Psoas muscle (tissue), 8 donors: ENCODE data around the gene ARHGAP24. TPM values are rescaled to one million over a fixed set of nuclear protein-coding genes. Genes with fewer than 3 reads are reported as not detected.

Experiments used
- ATAC-seq, 4 donors: fragments of 200-7000 bp; cut with Tn5 transposase; one replicate each; pipeline ENCODE4 v1.9.1; 2020; ENCODE audit warnings: moderate library complexity in 3 of 4, mild to moderate bottlenecking in 2 of 4
- DNase-seq, 2 donors: peaks; one replicate each; pipeline ENCODE4 v3.0.0-alpha.2; 2020
- H3K27ac ChIP-seq: fragments of 200-600 bp; one replicate; pipeline ENCODE4 v1.8.0; 2022
- H3K27me3 ChIP-seq, 3 donors: fragments of 200-600 bp in 1 of 3; one replicate each; pipeline versions ENCODE4 v1.6.1 to v1.8.0; 2013 to 2022; ENCODE audit warnings: low read length in 2 of 3, mild to moderate bottlenecking in 2 of 3, moderate library complexity in 1 of 3; ENCODE audit not compliant: insufficient read depth in 3 of 3
- H3K36me3 ChIP-seq, 2 donors: fragments of 200-600 bp in 1 of 2; one replicate each; pipeline versions ENCODE4 v1.6.1 to v1.8.0; 2013 to 2022; ENCODE audit warnings: low read depth in 1 of 2, mild to moderate bottlenecking in 1 of 2, moderate library complexity in 1 of 2; ENCODE audit not compliant: insufficient read depth in 1 of 2
- H3K4me1 ChIP-seq: fragments of 200-600 bp; one replicate; pipeline ENCODE4 v1.8.0; 2022
- H3K4me3 ChIP-seq: fragments of 200-600 bp; one replicate; pipeline ENCODE4 v1.8.0; 2022; ENCODE audit warnings: mild to moderate bottlenecking
- H3K9me3 ChIP-seq: fragments of 200-600 bp; one replicate; pipeline ENCODE4 v1.8.0; 2022
- WGBS, 3 donors: extraction: QIAGEN DNeasy Blood & Tissue Kit; methylation state at CpG; one replicate each; pipeline versions ENCODE4 v1.1.6 to v1.1.7; 2013; 5-methylcytosine and 5-hydroxymethylcytosine counted together
- intact Hi-C, 2 donors: fragments of 100-400 bp; cut with DNase I; formaldehyde crosslinking; loops; one replicate each; pipeline versions ENCODE4 v1.11.0 to v1.14.2; 2022
- polyA plus RNA-seq, 3 donors: library from polyadenylated mRNA; stranded (reverse); fragments of 200-250 nt; gene quantifications; one replicate each; pipeline ENCODE4 v1.2.3, GENCODE V29; 2013
- total RNA-seq, 4 donors: library from RNA; stranded (reverse); fragmentation: NEBNext Ultra II Directional in 2 of 4; extraction: Animal tissue kit (Norgen Biotek cat#: 25700) in 2 of 4; gene quantifications; one replicate each; pipeline versions ENCODE4 v1.2.1 to v1.2.4, GENCODE V29; 2021 to 2023
- TF ChIP-seq, protein P1 (sequence below): fragments of 200-600 bp; IDR thresholded peaks from one replicate; pipeline ENCODE4 v1.8.0; 2022; ENCODE audit warnings: antibody characterized with exemption
- donor health status: healthy with polysubstance abuse.
- donor health status: DM: no; HTN: no; CAD: no; lungs with moderate emphysema.
- donor health status: Bipolar disorder and iron deficiency.
- donor health status: healthy.
- donor health status: DM: yes; HTN: yes; CAD: no.
- donor health status: DM: no; HTN: no; CAD: no.
- donor health status: DM: no; HTN: no; CAD: no.
- donor health status: DM: yes; HTN: yes; CAD: no.

ARHGAP24 gene
- total and polyA plus RNA-seq, 7 donors = 2.3 to 25.7 (median 4.6) TPM

- Histone ChIP-seq H3K4me3 (no peak overlapping the region), H3K36me3 (no peaks in the 10 kb centered on the region), H3K9me3 (no peaks in the 10 kb centered on the region), H3K27me3 (no peaks in the 10 kb centered on the region), H3K27ac (no peak overlapping the region), H3K4me1 (no peaks in the 10 kb centered on the region)
- 52 to 65% (median 61%) methylated on average over 2 of the region's 2 CpGs for WGBS, 3 donors
- ATAC-seq = no peak
- TF ChIP-seq, protein P1, sequence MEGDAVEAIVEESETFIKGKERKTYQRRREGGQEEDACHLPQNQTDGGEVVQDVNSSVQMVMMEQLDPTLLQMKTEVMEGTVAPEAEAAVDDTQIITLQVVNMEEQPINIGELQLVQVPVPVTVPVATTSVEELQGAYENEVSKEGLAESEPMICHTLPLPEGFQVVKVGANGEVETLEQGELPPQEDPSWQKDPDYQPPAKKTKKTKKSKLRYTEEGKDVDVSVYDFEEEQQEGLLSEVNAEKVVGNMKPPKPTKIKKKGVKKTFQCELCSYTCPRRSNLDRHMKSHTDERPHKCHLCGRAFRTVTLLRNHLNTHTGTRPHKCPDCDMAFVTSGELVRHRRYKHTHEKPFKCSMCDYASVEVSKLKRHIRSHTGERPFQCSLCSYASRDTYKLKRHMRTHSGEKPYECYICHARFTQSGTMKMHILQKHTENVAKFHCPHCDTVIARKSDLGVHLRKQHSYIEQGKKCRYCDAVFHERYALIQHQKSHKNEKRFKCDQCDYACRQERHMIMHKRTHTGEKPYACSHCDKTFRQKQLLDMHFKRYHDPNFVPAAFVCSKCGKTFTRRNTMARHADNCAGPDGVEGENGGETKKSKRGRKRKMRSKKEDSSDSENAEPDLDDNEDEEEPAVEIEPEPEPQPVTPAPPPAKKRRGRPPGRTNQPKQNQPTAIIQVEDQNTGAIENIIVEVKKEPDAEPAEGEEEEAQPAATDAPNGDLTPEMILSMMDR = no peak
- DNase-seq = no peak
- intact Hi-C loops = no loop called here
Measured at GRCh38 chr4:85446141-85446861, 28.6 kb upstream of the ARHGAP24 start.

DNA sequence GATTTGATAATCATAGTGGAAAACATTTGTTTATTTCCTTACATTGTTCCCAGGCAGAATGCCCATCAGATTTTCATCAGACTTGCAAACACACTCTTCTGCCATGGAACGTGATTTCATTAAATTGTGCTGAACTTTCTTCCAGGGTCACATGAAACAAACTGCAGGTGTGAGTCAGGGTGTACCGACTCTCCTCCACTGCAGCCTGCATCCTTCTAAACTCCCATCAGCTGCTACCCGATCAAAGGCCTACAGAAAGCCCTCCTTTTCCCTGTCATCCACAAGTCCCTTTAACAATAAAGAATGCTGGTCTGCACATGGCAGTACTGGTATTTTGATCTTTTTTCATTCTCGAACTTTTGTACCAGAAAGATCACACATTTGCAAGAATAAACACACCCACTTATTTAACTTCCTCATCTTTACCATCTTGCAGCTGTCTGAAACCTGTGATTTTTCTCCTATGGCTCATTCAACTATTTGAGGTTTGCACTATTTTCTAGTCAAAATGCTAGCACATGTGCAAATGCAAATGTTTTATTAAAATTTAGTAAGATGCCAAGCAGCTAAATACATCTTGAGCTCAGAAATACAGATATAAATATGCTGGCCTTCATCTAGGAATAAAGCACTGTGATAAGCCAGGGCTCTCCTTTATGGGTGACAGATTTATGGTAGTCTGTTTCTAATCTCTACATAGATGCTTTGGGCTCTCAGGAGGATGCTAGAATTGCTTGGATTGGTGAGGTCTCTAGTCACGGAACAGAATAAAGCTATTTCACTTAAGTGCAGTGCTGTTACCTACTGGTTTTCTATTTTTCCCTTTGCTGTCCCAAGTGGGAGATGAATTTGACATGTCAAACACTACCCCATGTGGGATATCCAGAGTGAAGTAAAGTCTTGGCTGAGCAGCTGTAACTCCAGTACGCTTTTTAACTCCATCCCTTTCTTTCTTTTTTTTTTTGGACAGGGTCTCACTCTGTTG, 25.8 kb upstream of the ARHGAP24 start:
- Histone ChIP-seq H3K27me3 (no peaks in the 10 kb centered on the region), H3K36me3 (no peaks in the 10 kb centered on the region), H3K9me3 (no peaks in the 10 kb centered on the region), H3K4me1 (no peaks in the 10 kb centered on the region), H3K4me3 (no peak overlapping the region), H3K27ac (no peak overlapping the region)
- DNase-seq (no peak), ATAC-seq (no peak)
- 61 to 77% (median 74%) methylated on average over 6 of the region's 6 CpGs for WGBS, 3 donors
- intact Hi-C loops = no loop called here
- TF ChIP-seq, protein P1 = no peak

- WGBS, 3 donors = 10 to 21% (median 17%) methylated on average over 3 of the region's 3 CpGs
- Histone ChIP-seq H3K36me3 (no peaks in the 10 kb centered on the region), H3K27me3 (no peaks in the 10 kb centered on the region), H3K27ac (no peak overlapping the region), H3K9me3 (no peaks in the 10 kb centered on the region), H3K4me1 (no peaks in the 10 kb centered on the region), H3K4me3 (no peak overlapping the region)
- intact Hi-C loops = no loop called here
- DNase-seq (no peak), ATAC-seq (no peak)
- TF ChIP-seq, protein P1 = no peak
Measured at GRCh38 chr4:85452058-85452731, 22.8 kb upstream of the ARHGAP24 start.

GRCh38 chr4:85455942-85456341, 19.0 kb upstream of the ARHGAP24 start:
- ATAC-seq = no peak
- Histone ChIP-seq H3K36me3 (no peaks in the 10 kb centered on the region), H3K27me3 (no peaks in the 10 kb centered on the region), H3K4me3 (no peak overlapping the region), H3K27ac (no peak overlapping the region), H3K4me1 (no peaks in the 10 kb centered on the region), H3K9me3 (no peaks in the 10 kb centered on the region)
- intact Hi-C loops = no loop called here
- TF ChIP-seq, protein P1 = no peak
- no peak for DNase-seq
